Left ventricle myocardium superior (tissue), 1 donor: ENCODE data around the gene GSG1L. TPM values are rescaled to one million over a fixed set of nuclear protein-coding genes. Genes with fewer than 3 reads are reported as not detected.

Source experiments
- ATAC-seq: fragments of 200-7000 bp; cut with Tn5 transposase; one replicate; pipeline ENCODE4 v1.9.1; 2020; ENCODE audit warnings: mild to moderate bottlenecking, moderate library complexity
- DNase-seq: peaks from one replicate; pipeline ENCODE4 v3.0.0-alpha.2; 2020
- intact Hi-C: fragments of 100-400 bp; cut with micrococcal nuclease; formaldehyde crosslinking; loops from one replicate; pipeline ENCODE4 v1.11.0; 2022
- total RNA-seq: library from RNA; stranded (reverse); fragmentation: NEBNext Ultra II Directional; extraction: Animal tissue kit (Norgen Biotek cat#: 25700); gene quantifications from one replicate; pipeline ENCODE4 v1.2.1, GENCODE V29; 2021
- donor health status: DM: no; HTN: yes; CAD: no; lungs with severe emphysema.

Gene GSG1L
- total RNA-seq, 1 donor from 2014 or later, result 1.9 TPM

DNA sequence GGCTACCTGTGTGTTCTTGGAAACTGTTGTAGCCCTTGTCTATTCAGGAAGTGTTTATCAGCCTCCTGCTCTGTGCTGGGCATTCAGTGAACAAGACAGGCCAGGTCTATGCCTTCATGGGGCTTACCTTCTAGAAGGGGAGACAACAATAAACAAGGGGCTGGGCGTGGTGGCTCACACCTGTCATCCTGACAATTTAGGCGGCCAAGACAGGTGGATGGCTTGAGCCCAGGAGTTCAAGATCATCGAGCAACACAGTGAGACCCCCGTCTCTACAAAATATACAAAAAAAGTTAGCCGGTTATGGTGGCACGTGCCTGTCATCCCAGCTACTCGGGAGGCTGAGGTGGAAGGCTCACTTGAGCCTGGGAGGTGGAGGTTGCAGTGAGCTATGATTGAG, 5.5 kb upstream of the GSG1L start:
- DNase-seq (no peak), ATAC-seq (no peak)
- intact Hi-C loops, result no loop called here

DNA sequence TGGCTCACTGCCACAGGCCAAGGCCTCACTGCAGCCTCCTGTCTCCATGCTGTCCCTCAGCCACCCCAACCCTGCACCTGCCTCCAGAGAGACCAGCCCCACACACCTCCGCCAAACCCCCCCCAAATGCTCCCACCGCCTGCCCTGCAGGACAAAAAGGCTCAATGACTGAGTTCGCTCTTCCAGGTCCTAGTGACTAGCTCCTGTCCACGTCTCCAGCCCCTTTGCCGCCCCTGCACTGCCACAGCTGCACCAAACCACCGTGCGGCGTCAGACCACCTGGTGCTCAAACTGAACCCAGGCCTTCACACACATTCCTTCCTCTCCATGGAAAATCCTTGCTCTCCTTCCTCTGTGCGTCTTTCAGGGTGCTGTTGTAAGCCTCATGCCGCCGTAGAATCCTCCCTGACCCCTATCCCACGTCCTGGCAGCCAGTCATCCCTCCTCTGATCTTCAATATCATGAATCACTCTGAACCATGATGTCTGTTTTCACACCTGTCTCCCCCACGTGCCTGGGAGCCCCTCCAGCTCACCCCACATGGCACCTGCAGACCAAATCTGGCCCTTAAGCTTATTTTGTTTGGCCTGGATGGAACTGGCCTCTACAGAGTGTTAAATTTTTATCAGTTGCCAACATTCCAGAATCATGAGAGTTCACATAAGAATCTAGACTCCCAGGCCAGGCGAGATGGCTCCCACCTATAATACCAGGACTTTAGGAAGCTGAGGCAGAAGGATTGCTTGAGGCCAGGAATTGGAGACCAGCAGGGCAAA, 4.3 kb upstream of the GSG1L start:
- DNase-seq, result no peak
- ATAC-seq, result peak; percentile 44
- intact Hi-C loops, result no loop called here

DNA sequence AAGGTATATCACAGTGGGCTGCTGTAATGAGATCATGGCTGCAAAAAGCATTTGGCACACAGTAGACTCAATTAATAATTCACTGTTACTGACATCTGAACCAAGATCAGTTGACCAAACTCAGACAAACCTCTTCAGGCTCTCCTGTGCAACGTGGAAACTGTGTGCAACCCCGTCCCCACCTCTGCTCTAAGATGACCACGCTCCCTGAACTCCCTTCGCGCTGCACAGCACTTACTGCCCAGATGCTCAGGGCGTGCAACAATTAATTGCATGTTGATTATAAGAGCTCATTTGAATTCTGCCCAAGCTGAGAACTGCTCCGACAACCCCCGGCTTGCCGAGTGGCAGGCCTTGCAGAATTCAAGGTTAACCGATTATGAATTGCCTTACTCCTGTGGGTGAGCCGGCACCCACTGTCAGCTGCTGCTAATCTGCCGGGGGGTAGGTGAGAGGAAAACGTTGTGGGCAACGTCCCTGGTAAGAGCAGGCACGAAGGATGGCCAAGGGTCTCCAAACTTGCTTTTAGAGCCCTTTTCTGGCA, 1.3 kb upstream of the GSG1L start:
- no peak for ATAC-seq
- intact Hi-C loops, result no loop called here
- no peak for DNase-seq

DNA sequence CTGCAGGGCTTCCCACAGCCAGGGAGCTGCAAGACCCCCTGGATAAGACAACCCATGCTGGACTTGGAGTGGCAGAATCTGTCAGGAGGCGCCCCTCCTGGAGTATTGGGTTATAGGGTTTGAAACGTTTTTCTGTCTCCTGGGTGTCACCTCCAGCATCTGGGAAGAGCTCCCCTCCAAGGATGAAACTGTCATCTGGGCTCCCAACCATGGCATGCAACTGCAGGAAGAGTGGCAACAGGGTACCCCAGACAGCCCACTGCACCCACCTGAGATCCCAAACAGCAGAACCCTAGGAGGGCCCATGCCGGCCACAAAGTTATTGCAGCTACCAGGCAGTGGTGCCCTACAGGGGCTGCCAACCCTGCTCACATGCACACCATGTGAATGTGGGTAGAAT, 636 bp upstream of the GSG1L start:
- no peak for DNase-seq
- ATAC-seq, result no peak
- intact Hi-C loops, result no loop called here

DNA sequence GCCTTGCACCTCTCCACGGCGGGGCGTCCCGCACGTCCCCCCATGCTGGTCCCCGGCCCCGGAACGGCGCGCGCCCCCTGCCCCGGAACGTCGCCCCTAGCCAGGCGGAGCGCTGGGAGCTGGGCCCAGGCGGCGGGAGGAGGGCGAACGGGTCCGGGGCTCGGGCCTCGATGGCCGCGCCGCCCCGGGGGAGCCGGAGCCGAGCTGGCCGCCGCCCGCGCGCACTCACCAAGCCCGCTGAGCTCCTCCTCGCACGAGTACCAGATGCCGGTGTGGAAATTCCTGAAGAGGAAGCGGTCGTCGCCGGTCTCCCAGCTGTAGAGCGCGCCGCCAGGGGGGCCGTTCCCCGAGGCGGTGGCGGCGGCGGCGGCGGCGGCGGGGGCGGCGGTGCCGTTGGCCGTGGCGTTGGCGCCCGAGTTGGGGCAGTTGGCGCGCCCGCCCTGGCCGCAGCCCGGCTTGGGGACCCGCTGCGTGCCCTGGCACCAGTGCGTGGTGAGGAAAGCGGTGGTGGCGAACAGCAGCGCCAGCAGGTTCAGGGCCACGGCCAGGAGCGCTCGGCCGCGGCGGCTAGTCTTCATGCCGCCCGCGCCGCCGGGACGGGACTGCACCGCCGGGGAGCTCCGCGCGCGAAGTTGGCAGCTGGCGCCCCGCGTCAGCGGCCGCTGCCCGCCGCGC, 530 bp downstream of the GSG1L start:
- ATAC-seq (peak; percentile 13), DNase-seq (no peak)
- intact Hi-C loops, result no loop called here

DNA sequence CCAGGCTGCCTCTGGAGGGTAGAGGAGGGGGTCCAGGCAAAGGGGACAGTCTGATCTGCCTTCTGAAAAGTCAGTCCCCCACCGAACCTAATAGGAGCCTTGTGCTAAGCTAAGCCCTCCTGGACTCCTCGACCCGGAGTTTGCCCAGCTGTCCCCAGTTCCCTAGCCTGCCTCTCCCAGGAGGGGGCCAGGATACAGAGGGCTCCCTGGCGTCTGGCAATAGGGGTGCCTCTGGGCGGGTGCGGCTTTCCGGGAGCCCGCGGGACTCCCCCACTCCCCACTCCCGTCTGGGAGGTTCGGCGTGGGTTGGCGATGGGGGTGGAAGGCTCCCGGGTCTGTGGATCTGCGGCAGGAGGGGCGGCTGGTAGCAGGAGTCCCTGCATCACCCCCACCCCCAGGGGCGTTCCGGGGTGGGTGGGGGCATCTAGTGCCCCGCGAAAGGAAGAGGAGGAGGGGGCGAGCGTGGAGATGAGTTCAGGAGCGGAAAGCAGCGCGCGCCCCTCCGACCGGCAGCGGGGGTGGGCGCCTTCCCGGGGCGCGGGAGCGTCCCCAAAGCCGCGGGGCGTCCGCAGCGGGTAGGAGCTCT, 1.2 kb downstream of the GSG1L start:
- no peak for DNase-seq
- intact Hi-C loops, result no loop called here
- ATAC-seq, result peak; percentile 16

DNA sequence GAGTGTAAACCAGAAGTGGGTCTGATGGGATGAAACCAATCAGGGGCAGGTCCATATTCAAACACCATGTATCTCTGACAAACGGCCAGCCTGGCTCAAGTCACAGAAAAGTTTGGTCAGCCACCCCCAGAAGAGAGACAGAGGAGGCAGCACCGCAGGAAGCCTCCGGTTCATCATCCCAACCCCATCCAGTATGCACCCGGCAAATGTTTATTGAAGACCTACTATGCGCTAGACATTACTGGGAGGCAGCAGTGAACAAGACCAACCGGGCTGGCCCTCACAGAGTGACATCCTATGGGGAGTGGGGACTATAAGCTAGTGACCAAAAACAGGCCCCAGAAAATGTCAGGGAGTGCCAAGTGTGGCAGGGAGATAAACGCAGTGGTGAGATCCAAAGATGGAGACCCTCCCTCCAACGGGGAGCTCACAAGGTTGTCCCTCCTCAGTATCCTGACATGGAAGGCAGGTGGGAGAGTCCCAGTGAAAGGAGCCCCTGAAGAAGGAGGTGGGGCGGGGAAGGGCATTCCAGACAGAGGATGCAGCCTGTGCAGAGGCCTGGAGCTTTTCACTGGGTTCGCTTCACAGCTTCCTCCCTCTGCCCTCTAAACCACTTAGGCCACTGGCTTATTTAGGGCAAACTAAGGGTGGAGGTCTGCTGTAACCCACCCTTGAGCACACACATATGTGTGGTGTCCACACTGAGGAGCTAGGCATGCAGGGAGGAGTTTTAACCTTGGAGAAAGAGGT, 2.0 kb downstream of the GSG1L start:
- DNase-seq (no peak), ATAC-seq (no peak)
- intact Hi-C loops, result no loop called here

DNA sequence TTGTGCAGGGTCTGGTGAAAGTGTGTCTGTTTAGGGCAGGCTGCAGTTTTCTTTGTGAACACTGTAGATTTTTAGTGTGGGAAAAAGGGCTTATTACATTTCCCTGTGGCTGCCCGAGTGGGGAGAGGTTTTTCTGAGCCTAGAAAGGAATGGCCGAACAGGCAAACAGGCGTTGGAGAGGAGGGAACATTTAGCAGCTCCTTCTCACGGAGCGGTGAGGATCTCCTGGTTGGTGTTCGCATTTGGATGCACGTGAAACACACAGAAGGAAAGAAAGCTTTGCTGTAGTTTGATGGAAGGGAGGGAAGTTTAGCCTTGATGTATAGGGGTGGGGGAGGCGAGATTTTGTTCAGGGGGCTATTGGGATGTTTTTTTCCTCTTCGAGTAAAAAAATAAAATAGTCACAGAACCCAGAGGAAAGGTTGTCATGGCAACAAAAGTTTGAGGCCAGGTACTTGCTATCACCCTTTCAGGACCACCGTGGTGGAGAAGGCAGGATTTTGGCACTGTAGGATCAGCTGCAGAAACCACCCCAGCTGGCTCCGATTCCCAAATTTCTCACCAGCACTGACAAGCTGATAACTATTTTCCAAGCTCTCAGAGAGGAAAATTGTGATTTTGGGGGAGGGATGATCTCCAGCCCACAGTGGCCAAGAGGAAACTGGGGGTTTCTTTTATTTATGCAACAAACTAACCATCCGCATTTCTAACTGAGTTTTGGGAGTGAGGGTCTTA, 3.5 kb downstream of the GSG1L start:
- DNase-seq, result no peak
- no peak for ATAC-seq
- intact Hi-C loops, result no loop called here

DNA sequence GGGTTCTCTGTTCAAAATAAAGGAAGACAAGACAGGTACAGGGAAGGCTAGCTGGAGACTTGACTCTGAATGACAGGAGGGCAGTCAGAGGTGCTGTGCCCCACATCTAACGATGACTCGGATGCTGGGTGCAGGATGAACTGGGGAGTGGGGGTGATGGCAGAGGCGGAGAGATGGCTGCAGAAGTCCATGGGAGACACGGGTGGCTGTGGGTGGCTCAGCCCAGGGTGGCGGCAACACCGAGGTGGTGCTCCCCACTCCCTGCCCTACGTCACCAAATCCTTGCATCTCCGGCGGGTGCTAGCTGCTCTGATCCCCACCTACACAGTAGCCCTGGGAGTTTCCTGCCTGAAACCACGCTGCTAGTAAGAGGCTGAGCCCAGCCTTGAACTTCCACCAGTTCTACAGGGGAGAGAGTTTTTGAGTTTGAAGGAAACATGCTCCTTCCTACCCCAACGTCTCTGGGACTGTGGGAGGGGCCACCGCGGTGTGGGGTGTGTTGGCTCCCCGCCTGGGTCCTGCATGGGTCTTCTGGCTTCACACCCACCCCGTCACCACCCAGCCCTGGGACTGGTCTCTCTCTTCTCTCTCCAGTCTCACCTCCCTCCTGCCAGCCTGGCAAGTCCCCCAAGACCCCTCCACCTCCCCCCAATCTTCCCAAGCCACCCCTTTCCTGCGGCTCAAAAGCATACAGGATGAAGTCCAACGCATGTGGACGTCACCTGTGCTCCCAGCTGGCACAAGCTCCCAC, 4.5 kb downstream of the GSG1L start:
- no peak for DNase-seq
- ATAC-seq, result no peak
- intact Hi-C loops, result no loop called here

DNA sequence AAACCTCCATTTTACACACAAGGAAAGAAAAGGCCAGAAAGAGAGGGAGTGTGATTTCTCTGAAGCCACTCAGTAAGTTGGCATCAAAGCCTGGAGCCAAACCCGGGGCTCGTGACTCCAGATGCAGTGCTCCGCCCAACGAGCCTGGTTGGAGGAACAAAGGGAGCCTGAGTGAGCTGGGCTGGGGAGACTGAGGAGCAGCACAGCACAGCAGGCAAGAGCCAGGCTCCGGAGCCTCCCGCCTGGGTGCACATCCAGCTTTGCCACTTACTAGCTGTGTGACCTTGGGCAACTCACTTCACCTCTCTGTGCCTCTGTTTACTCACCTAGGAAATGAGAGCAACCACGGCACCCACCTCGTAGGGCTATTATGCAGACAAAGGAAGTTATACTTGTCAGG, 5.6 kb downstream of the GSG1L start:
- ATAC-seq (no peak), DNase-seq (no peak)
- intact Hi-C loops, result no loop called here

DNA sequence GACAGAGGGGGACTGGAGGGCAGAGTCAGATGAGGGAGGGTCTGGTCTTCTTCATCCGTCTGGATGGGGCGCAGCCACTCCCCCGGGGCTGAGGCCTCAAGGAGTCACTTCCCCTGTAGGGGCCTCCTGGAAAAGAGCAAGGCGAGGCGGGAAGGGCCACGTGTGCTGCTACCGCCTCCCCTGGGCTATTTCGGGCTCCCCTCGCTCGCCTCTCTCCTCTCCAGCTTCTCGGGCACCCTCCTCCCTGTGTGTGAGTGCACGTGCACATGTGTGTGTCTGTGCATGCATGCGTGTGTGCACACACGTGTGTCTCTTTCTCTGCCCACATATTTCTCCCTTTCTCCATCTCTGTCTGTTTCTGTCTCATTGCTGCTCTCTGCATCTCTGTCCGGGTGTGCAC, 10.1 kb downstream of the GSG1L start:
- ATAC-seq (peak; percentile 61), DNase-seq (no peak)
- intact Hi-C loops, result no loop called here

DNA sequence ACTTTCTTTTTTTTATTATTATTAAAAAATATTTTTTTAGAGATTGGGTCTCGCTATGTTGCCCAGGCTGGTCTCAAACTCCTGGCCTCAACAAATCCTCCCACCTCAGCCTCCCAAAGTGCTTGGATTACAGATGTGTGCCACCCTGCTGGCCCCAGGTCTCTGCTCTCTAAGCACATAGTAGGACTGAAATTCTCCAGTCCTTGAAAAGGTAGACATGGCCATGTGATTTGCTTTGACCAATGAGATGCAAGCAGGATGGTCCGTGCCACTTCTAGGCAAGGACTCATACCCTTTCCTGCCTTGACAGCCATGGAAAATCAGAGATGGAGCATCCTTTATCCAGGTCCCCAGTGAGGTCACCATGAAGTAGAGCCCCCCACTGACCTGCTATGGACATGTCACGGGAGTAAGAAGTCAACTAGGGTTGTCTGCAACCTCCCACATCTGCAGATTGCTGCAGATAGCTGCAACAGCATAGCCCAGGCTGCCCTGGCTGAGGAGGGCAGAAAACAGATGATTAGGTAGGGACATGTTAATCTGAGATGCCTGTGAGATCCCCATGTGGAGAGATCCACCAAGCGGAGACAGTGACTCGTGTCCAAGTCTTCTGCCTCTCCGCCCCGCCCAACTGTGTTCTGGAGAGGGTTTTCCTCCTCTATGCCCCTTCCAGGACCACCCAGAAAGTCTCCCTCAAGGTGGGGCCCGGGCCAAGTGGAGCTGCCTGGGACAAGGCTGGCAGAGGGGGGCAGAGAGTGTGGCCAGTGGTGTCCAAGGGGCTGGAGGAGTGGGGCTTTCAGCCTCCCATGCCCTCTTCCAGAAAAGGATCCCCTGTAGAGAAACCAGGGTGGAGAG, 11.0 kb downstream of the GSG1L start:
- ATAC-seq (no peak), DNase-seq (no peak)
- intact Hi-C loops, result no loop called here

DNA sequence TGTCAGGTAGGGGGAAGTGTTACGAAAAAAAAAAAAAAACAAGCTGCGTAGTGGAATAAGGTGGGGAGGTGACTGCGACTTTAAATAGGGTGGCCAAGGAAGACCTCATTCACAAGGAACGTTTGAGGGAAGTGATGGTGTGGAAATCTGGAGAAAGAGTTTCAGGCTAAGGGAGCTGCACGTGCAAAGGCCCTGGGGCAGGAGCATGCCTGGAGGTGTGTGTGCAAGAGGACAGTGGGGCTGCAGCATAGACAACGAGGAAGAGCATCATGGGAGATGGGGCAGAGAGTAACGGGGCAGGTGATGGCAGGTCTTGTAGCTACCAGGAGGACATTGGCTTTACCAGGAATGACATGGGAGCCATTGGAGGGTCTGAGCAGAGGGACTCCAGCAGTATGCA, 12.0 kb downstream of the GSG1L start:
- ATAC-seq (no peak), DNase-seq (no peak)
- intact Hi-C loops, result no loop called here

DNA sequence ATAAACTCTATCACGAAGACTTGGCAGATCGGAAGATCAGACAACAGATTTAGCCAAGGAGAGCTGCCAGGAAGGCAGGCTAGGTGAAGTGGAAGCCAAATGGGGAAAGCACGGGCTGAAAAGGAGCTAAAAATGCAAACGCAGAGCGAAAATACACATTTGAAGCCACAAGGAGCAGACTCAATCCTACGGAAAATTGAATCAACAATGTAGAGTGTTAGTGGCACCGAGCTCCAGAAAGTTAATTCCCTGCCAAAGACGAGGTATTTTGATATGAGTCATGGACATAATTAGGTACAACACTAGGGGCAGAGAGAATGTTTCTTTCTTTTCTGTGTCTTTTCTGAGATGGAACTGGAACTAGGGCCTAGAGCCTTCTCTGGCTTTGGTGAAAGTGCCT, 20.7 kb downstream of the GSG1L start:
- peak; percentile 75 for ATAC-seq
- no peak for DNase-seq
- intact Hi-C loops, result no loop called here

DNA sequence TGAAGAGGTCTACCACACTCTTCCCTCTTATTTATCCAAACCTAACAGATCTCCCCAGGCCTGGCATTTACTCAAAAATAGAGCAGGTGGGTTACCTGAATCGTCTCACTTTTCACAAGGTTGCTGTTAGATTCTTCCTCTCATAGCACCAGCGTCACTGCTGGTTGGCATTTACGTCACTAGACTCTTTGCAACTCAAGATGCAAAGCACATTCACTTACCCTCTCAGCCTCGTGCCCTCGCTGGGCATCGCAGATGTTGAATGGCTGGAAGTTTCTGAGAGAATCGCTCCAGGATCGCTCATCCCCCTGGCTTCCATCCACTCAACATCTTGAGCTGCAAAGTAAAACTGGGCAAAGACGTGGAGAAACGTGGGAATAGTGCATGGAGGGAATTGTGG, 21.9 kb downstream of the GSG1L start:
- ATAC-seq (no peak), DNase-seq (no peak)
- intact Hi-C loops, result no loop called here

DNA sequence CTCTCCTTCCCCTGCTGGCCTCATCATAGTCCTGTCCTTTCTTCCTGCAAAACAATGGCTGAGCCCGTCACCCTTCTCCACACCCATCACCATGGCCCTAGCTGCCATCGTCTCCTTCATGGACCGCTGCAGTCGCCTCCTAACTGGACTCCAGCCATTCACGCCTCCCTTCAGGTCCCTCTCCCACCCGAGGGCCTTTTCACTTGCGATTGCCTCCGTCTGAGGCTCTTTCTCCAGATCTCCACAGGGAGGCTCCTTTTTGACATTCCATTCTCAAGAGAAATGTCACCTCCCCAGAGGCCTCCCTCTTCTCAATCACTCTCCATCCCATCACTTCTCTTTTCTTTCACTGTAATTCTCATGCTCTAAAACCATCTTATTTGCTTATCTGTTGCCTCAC, 23.5 kb downstream of the GSG1L start:
- ATAC-seq (no peak), DNase-seq (no peak)
- intact Hi-C loops, result no loop called here

DNA sequence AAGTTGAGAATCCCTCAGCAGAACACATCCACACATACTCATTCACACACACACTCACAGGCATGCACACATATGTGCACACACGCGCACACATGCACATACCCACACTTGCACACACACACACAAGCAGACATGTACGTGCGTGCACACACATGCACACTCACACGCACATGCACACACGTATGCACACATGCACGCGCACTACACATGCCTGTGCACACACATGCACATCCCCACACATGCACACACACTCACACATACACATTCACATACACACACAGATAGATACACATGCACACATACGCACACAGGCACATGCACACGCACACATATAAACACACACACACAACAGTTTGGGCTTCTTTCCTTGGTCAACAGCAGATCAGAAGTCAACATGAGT, 24.0 kb downstream of the GSG1L start:
- ATAC-seq, result no peak
- no peak for DNase-seq
- intact Hi-C loops, result no loop called here

DNA sequence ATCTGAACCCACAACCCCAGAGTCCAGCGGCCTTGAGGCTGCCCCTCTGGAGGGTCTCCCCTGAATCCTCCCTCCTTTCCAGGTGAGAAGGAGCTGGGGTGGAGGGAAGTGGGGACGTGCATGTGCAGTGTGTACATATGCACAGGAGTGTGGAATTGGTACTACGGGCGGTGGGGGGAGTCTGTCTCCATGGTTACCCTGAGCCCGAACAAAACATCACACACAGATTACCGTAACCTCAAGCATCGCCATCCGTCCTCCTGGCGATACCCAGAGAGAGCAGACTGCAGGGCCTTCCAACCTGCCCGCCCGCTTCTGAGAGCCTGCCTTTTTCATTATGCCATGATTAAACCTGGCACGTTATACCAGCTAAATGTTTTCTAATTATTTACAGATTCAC, 25.1 kb downstream of the GSG1L start:
- DNase-seq, result no peak
- intact Hi-C loops, result no loop called here
- ATAC-seq, result no peak
